HCT116 (cell line): ENCODE measurements around the gene DMBX1.

ENCODE experiments used
- POLR2A ChIP-seq: IDR thresholded peaks from 2 replicates; pipeline ENCODE4 v1.7.0; 2011; ENCODE audit warnings: borderline replicate concordance; ENCODE audit not compliant: insufficient read depth, insufficient read length; ENCODE audit errors: extremely low read depth
- ZNF274 ChIP-seq: fragments of 200-500 bp; sonication (Bioruptor generic); IDR thresholded peaks from 2 replicates; pipeline ENCODE4 v1.6.1; 2014; ENCODE audit warnings: mild to moderate bottlenecking, low read depth, low read length, inconsistent platforms
- TF ChIP-seq, protein P1 (sequence below): IDR thresholded peaks from 2 replicates; pipeline ENCODE4 v1.6.1; 2012; ENCODE audit warnings: low read depth
- TF ChIP-seq, protein P2 (sequence below), 3 experiments: fragments of 200-600 bp in 1 of 3; sonication (generic) in 1 of 3; IDR thresholded peaks in 2 of 3; conservative IDR thresholded peaks in 1 of 3; 2 replicates each; pipeline ENCODE4 v1.5.1; 2012 to 2017; ENCODE audit warnings: low read depth in 2 of 3, low read length in 2 of 3, antibody characterized with exemption in 1 of 3, borderline replicate concordance in 1 of 3, control low read depth in 1 of 3, mild to moderate bottlenecking in 1 of 3, mixed read lengths in 1 of 3, mixed run types in 1 of 3, moderate library complexity in 1 of 3; ENCODE audit not compliant: insufficient read depth in 1 of 3

DNA sequence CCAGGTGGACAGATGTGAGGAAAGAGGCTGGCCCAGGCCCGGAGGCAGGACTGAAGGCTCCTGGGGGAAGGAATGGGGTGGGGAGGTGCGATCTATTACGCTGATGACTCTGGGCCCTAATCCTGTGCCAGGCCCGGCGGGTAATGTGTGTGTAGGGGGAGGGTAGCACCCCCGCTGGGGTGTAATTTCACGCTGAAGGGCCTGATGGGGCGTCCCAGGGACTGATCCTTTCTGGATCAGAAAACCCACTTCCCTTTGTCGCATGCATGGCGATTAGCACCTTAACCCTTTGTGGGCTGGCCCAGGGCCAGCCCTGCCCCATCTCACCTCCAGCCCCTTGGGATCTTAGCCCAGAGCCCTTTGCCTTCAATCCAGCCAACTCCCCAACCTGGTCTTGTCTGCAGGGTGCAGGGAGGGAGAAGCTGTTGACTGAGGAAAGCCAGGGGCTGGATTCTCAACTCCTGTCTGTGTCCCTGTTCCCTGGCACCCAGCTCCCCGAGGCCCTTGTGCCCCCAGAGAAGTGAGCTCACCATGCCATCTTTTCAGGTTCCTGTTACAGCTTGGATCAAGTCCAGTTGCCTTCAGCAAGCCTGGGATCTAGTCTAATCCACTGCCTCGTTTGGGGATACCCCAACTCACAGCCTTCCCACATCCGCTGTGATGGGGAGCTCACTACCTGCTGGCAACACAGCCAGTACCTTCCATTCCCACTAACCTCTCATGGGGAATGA, 35.8 kb downstream of the DMBX1 start:
- no peak for TF ChIP-seq POLR2A
- TF ChIP-seq, protein P1, sequence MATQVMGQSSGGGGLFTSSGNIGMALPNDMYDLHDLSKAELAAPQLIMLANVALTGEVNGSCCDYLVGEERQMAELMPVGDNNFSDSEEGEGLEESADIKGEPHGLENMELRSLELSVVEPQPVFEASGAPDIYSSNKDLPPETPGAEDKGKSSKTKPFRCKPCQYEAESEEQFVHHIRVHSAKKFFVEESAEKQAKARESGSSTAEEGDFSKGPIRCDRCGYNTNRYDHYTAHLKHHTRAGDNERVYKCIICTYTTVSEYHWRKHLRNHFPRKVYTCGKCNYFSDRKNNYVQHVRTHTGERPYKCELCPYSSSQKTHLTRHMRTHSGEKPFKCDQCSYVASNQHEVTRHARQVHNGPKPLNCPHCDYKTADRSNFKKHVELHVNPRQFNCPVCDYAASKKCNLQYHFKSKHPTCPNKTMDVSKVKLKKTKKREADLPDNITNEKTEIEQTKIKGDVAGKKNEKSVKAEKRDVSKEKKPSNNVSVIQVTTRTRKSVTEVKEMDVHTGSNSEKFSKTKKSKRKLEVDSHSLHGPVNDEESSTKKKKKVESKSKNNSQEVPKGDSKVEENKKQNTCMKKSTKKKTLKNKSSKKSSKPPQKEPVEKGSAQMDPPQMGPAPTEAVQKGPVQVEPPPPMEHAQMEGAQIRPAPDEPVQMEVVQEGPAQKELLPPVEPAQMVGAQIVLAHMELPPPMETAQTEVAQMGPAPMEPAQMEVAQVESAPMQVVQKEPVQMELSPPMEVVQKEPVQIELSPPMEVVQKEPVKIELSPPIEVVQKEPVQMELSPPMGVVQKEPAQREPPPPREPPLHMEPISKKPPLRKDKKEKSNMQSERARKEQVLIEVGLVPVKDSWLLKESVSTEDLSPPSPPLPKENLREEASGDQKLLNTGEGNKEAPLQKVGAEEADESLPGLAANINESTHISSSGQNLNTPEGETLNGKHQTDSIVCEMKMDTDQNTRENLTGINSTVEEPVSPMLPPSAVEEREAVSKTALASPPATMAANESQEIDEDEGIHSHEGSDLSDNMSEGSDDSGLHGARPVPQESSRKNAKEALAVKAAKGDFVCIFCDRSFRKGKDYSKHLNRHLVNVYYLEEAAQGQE, result no peak
- no peak for TF ChIP-seq ZNF274
- TF ChIP-seq, protein P2, sequence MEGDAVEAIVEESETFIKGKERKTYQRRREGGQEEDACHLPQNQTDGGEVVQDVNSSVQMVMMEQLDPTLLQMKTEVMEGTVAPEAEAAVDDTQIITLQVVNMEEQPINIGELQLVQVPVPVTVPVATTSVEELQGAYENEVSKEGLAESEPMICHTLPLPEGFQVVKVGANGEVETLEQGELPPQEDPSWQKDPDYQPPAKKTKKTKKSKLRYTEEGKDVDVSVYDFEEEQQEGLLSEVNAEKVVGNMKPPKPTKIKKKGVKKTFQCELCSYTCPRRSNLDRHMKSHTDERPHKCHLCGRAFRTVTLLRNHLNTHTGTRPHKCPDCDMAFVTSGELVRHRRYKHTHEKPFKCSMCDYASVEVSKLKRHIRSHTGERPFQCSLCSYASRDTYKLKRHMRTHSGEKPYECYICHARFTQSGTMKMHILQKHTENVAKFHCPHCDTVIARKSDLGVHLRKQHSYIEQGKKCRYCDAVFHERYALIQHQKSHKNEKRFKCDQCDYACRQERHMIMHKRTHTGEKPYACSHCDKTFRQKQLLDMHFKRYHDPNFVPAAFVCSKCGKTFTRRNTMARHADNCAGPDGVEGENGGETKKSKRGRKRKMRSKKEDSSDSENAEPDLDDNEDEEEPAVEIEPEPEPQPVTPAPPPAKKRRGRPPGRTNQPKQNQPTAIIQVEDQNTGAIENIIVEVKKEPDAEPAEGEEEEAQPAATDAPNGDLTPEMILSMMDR (IDR thresholded peaks at IDR 0.05 in 2 of 3, conservative IDR thresholded peaks at IDR 0.05 in 1 of 3; ENCODE audit: borderline replicate concordance in 1 of 3, insufficient read depth in 1 of 3, low read depth in 2 of 3, low read length in 2 of 3), result no peak
